CD4-positive, alpha-beta memory T cell (primary cell): ENCODE results near the gene ALDOA. TPM values are rescaled to one million over a fixed set of nuclear protein-coding genes. Genes with fewer than 3 reads are reported as not detected.

Experiments
- CTCF ChIA-PET: fragments of 350-600 bp; sonication (Branson Sonifier 250); formaldehyde crosslinking; loops from one replicate; lab custom pipeline; 2021; ENCODE audit warnings: inconsistent platforms; ENCODE audit not compliant: partially characterized antibody; lab: Charles Lee
- POLR2A ChIA-PET: fragments of 350-600 bp; sonication (Branson Sonifier 250); formaldehyde crosslinking; loops from one replicate; lab custom pipeline; 2021; ENCODE audit not compliant: partially characterized antibody; lab: Charles Lee
- DNase-seq, 5 donors: peaks; one replicate each; pipeline versions ENCODE4 v3.0.0 to v3.0.0-alpha.2; 2020 to 2022; ENCODE audit warnings: mixed read lengths in 1 of 5
- H3K27ac ChIP-seq: one replicate; pipeline ENCODE4 v1.7.0; 2013; ENCODE audit warnings: low read depth, low read length
- H3K27me3 ChIP-seq: 2 replicates; pipeline ENCODE4 v1.7.0; 2013; ENCODE audit warnings: mild to moderate bottlenecking, low read length, moderate library complexity; ENCODE audit not compliant: insufficient read depth
- H3K36me3 ChIP-seq: 2 replicates; pipeline ENCODE4 v1.7.0; 2013; ENCODE audit warnings: mild to moderate bottlenecking, low read length, moderate library complexity; ENCODE audit not compliant: insufficient read depth
- H3K4me1 ChIP-seq: 2 replicates; pipeline ENCODE4 v1.7.0; 2013; ENCODE audit warnings: mild to moderate bottlenecking, low read length, moderate library complexity; ENCODE audit not compliant: insufficient read depth
- H3K4me3 ChIP-seq, 2 donors: one replicate each; pipeline ENCODE4 v1.7.0; 2013; ENCODE audit warnings: low read length in 2 of 2, mild to moderate bottlenecking in 1 of 2
- H3K9me3 ChIP-seq, 2 donors: one replicate each; pipeline ENCODE4 v1.7.0; 2013; ENCODE audit warnings: low read length in 2 of 2, control low read depth in 1 of 2; ENCODE audit not compliant: control insufficient read depth in 1 of 2
- H3K27ac Mint-ChIP-seq, 7 donors: one replicate each; pipeline ENCODE4 v1.8.0; 2020 to 2021; ENCODE audit warnings: mixed read lengths in 7 of 7, mild to moderate bottlenecking in 6 of 7, inconsistent platforms in 3 of 7, moderate library complexity in 3 of 7
- H3K27me3 Mint-ChIP-seq, 2 donors: one replicate each; pipeline ENCODE4 v1.8.0; 2020 to 2021; ENCODE audit warnings: mixed read lengths in 2 of 2
- H3K36me3 Mint-ChIP-seq, 2 donors: one replicate each; pipeline ENCODE4 v1.8.0; 2020 to 2021; ENCODE audit warnings: mixed read lengths in 2 of 2, inconsistent platforms in 1 of 2, mild to moderate bottlenecking in 1 of 2
- H3K4me1 Mint-ChIP-seq, 4 donors: one replicate each; pipeline ENCODE4 v1.8.0; 2020 to 2021; ENCODE audit warnings: mixed read lengths in 4 of 4, mild to moderate bottlenecking in 1 of 4
- H3K4me3 Mint-ChIP-seq, 8 donors: one replicate each; pipeline ENCODE4 v1.8.0; 2020 to 2021; ENCODE audit warnings: mixed read lengths in 8 of 8, mild to moderate bottlenecking in 7 of 8, moderate library complexity in 6 of 8, inconsistent platforms in 3 of 8
- H3K9me3 Mint-ChIP-seq, 8 donors: one replicate each; pipeline ENCODE4 v1.8.0; 2020 to 2021; ENCODE audit warnings: mixed read lengths in 8 of 8, mild to moderate bottlenecking in 5 of 8, inconsistent platforms in 3 of 8, moderate library complexity in 1 of 8
- intact Hi-C: fragments of 100-400 bp; cut with micrococcal nuclease; formaldehyde crosslinking; loops from one replicate; pipeline ENCODE4 v1.15.1; 2023
- polyA plus RNA-seq, 2 donors: library from polyadenylated mRNA; unstranded; fragments of 300-500 nt; fragmentation: Illumina TruSeq; gene quantifications; one replicate each; pipeline ENCODE4 v1.2.3, GENCODE V29; 2021
- total RNA-seq, 2 experiments: library from RNA; stranded (reverse); gene quantifications; one replicate each; pipeline ENCODE4 v1.2.3, GENCODE V29; 2021

ALDOA gene
- total and polyA plus RNA-seq, 4 experiments from 2014 or later, result 558 to 1,115 (median 811) TPM

- CTCF ChIA-PET, result interaction anchor here (0.6 to 9.2 kb wide), 7 partner anchors 9 to 396 kb away, joined by 3 to 60 read pairs (median 5); partner anchors contain the start of gene TBX6
- H3K9me3 Mint-ChIP-seq, result peaks cover 0 to 2% (median 0%) of the 10 kb centered on the region in 8 donors
Measured at GRCh38 chr16:30076276-30076791, 10.8 kb downstream of the ALDOA start.

GRCh38 chr16:30077656-30078055 is 12.1 kb downstream of the ALDOA start:
- Histone ChIP-seq H3K4me1 (peaks cover 33% of the 10 kb centered on the region), H3K27me3 (no peaks in the 10 kb centered on the region), H3K9me3 (no peaks in the 10 kb centered on the region), H3K36me3 (peaks cover 43% of the 10 kb centered on the region), H3K27ac (peak overlapping the region; percentile 89), H3K4me3 (no peak overlapping the region)
- Mint-ChIP-seq H3K36me3 (peaks cover 22 to 54% of the 10 kb centered on the region in 2 donors), H3K4me3 (peak overlapping the region; percentile 57 to 99 (median 94)), H3K27ac (peak overlapping the region; percentile 22 to 97 (median 83)), H3K27me3 (no peaks in the 10 kb centered on the region), H3K9me3 (peaks cover 0 to 2% (median 0%) of the 10 kb centered on the region in 8 donors), H3K4me1 (peaks cover 22 to 49% (median 33%) of the 10 kb centered on the region in 4 donors)
- ChIA-PET POLR2A (interaction anchor here (5.7 to 20.4 kb wide), 3 partner anchors 11 to 107 kb away, joined by 46 to 404 read pairs (median 125); partner anchors contain the start of genes ALDOA, CORO1A, TBX6 and YPEL3), CTCF (interaction anchor here (0.5 to 9.2 kb wide), 2 partner anchors 14 to 21 kb away, joined by 3 to 60 read pairs; partner anchors contain the start of gene TBX6)
- intact Hi-C loops, result no loop called here
- DNase-seq, result no peak

More at GRCh38 chr16:30076276-30076791, 10.8 kb downstream of the ALDOA start:
- Mint-ChIP-seq H3K36me3 (peaks cover 22 to 56% of the 10 kb centered on the region in 2 donors), H3K4me3 (peak overlapping the region; percentile 92 to 99 (median 94)), H3K27me3 (no peaks in the 10 kb centered on the region), H3K27ac (peak overlapping the region; percentile 88 to 98 (median 96)), H3K4me1 (peaks cover 20 to 53% (median 32%) of the 10 kb centered on the region in 4 donors)
- intact Hi-C loops, result no loop called here
- H3K4me3 ChIP-seq, result peak overlapping the region; percentile 80 to 93
- H3K36me3 ChIP-seq, result peaks cover 45% of the 10 kb centered on the region
- H3K9me3 ChIP-seq, result no peaks in the 10 kb centered on the region
- H3K4me1 ChIP-seq, result peaks cover 33% of the 10 kb centered on the region
- H3K27me3 ChIP-seq, result no peaks in the 10 kb centered on the region
- POLR2A ChIA-PET, result interaction anchor here (0.8 to 20.4 kb wide), 7 partner anchors 10 to 583 kb away, joined by 3 to 404 read pairs (median 5); partner anchors contain the start of genes ALDOA, CD2BP2, CORO1A and TBX6
- peak overlapping the region; percentile 89 for H3K27ac ChIP-seq
- peak in 1 of 5 donors; percentile 46 for DNase-seq

- Mint-ChIP-seq H3K4me3 (peak overlapping the region in 1 of 8 donors; percentile 26), H3K27me3 (no peaks in the 10 kb centered on the region), H3K36me3 (peaks cover 28 to 65% of the 10 kb centered on the region in 2 donors), H3K9me3 (peaks cover 0 to 2% (median 0%) of the 10 kb centered on the region in 8 donors), H3K4me1 (peaks cover 23 to 49% (median 34%) of the 10 kb centered on the region in 4 donors), H3K27ac (peak overlapping the region in 3 of 7 donors; percentile 29 to 94 (median 71))
- intact Hi-C loops, result no loop called here
- no peak for DNase-seq
- H3K4me1 ChIP-seq, result peaks cover 33% of the 10 kb centered on the region
- H3K9me3 ChIP-seq, result no peaks in the 10 kb centered on the region
- H3K27me3 ChIP-seq, result no peaks in the 10 kb centered on the region
- H3K4me3 ChIP-seq, result no peak overlapping the region
- ChIA-PET POLR2A (interaction anchor here (2.8 to 20.4 kb wide), 4 partner anchors 12 to 106 kb away, joined by 19 to 404 read pairs (median 86); partner anchors contain the start of genes ALDOA, CORO1A, TBX6 and YPEL3), CTCF (interaction anchor here (9.2 kb wide), 1 partner anchor 13 kb away, joined by 60 read pairs; the partner anchor contains the start of gene TBX6)
- peaks cover 54% of the 10 kb centered on the region for H3K36me3 ChIP-seq
- H3K27ac ChIP-seq, result no peak overlapping the region
Measured at GRCh38 chr16:30078744-30079143, 13.2 kb downstream of the ALDOA start.

- Histone ChIP-seq H3K4me1 (peaks cover 33% of the 10 kb centered on the region), H3K4me3 (no peak overlapping the region), H3K27me3 (no peaks in the 10 kb centered on the region), H3K36me3 (peaks cover 59% of the 10 kb centered on the region), H3K9me3 (no peaks in the 10 kb centered on the region), H3K27ac (no peak overlapping the region)
- Mint-ChIP-seq H3K27ac (peak overlapping the region in 2 of 7 donors; percentile 23 to 24), H3K4me1 (peaks cover 23 to 49% (median 37%) of the 10 kb centered on the region in 4 donors), H3K4me3 (no peak overlapping the region), H3K9me3 (peaks cover 0 to 2% (median 0%) of the 10 kb centered on the region in 8 donors), H3K36me3 (peaks cover 32 to 71% of the 10 kb centered on the region in 2 donors), H3K27me3 (no peaks in the 10 kb centered on the region)
- intact Hi-C loops, result no loop called here
- DNase-seq, result no peak
- ChIA-PET POLR2A (interaction anchor here (2.8 to 20.4 kb wide), 3 partner anchors 11 to 106 kb away, joined by 19 to 404 read pairs (median 46); partner anchors contain the start of genes ALDOA, CORO1A, TBX6 and YPEL3), CTCF (interaction anchor here (1.1 to 9.2 kb wide), 2 partner anchors 11 to 13 kb away, joined by 4 to 60 read pairs; partner anchors contain the start of gene TBX6)
Measured at GRCh38 chr16:30079480-30079879, 13.9 kb downstream of the ALDOA start.

- no peak for DNase-seq
- H3K27me3 Mint-ChIP-seq, result no peaks in the 10 kb centered on the region
- Histone ChIP-seq H3K9me3 (no peaks in the 10 kb centered on the region), H3K4me3 (no peak overlapping the region), H3K27ac (no peak overlapping the region), H3K4me1 (peaks cover 12% of the 10 kb centered on the region), H3K27me3 (no peaks in the 10 kb centered on the region), H3K36me3 (peaks cover 59% of the 10 kb centered on the region)
- intact Hi-C loops, result no loop called here
- CTCF ChIA-PET, result interaction anchor here (1.5 to 9.2 kb wide), 2 partner anchors 10 to 19 kb away, joined by 4 to 60 read pairs; partner anchors contain the start of gene TBX6
- H3K4me1 Mint-ChIP-seq, result peaks cover 11 to 25% (median 18%) of the 10 kb centered on the region in 4 donors
- H3K36me3 Mint-ChIP-seq, result peaks cover 34 to 50% of the 10 kb centered on the region in 2 donors
- peak overlapping the region in 3 of 7 donors; percentile 22 to 81 (median 72) for H3K27ac Mint-ChIP-seq
- H3K4me3 Mint-ChIP-seq, result no peak overlapping the region
- POLR2A ChIA-PET, result interaction anchor here (0.9 to 20.4 kb wide), 2 partner anchors 8 to 17 kb away, joined by 3 to 404 read pairs; partner anchors contain the start of genes ALDOA, TBX6 and YPEL3
- H3K9me3 Mint-ChIP-seq, result no peaks in the 10 kb centered on the region
Measured at GRCh38 chr16:30082545-30083090, 17.1 kb downstream of the ALDOA start.

GRCh38 chr16:30083216-30084055 is 17.9 kb downstream of the ALDOA start:
- no peak for DNase-seq
- ChIA-PET POLR2A (interaction anchor here (0.6 to 20.4 kb wide), 3 partner anchors 7 to 28 kb away, joined by 3 to 404 read pairs (median 404); partner anchors contain the start of genes ALDOA, PPP4C, TBX6 and YPEL3), CTCF (interaction anchor here (1.4 to 9.2 kb wide), 2 partner anchors 9 kb away, joined by 3 to 60 read pairs; partner anchors contain the start of gene TBX6)
- H3K27me3 ChIP-seq, result no peaks in the 10 kb centered on the region
- H3K9me3 Mint-ChIP-seq, result no peaks in the 10 kb centered on the region
- peak overlapping the region in 3 of 7 donors; percentile 72 to 83 (median 81) for H3K27ac Mint-ChIP-seq
- peaks cover 50% of the 10 kb centered on the region for H3K36me3 ChIP-seq
- H3K36me3 Mint-ChIP-seq, result peaks cover 30 to 45% of the 10 kb centered on the region in 2 donors
- no peak overlapping the region for H3K4me3 ChIP-seq
- H3K27me3 Mint-ChIP-seq, result no peaks in the 10 kb centered on the region
- H3K9me3 ChIP-seq, result no peaks in the 10 kb centered on the region
- H3K4me3 Mint-ChIP-seq, result no peak overlapping the region
- H3K4me1 ChIP-seq, result peaks cover 3% of the 10 kb centered on the region
- no peak overlapping the region for H3K27ac ChIP-seq
- H3K4me1 Mint-ChIP-seq, result peaks cover 4 to 20% (median 12%) of the 10 kb centered on the region in 4 donors
- intact Hi-C loops, result no loop called here
